Measurements from ENCODE around the gene PIGQ.

PIGQ gene

DNA sequence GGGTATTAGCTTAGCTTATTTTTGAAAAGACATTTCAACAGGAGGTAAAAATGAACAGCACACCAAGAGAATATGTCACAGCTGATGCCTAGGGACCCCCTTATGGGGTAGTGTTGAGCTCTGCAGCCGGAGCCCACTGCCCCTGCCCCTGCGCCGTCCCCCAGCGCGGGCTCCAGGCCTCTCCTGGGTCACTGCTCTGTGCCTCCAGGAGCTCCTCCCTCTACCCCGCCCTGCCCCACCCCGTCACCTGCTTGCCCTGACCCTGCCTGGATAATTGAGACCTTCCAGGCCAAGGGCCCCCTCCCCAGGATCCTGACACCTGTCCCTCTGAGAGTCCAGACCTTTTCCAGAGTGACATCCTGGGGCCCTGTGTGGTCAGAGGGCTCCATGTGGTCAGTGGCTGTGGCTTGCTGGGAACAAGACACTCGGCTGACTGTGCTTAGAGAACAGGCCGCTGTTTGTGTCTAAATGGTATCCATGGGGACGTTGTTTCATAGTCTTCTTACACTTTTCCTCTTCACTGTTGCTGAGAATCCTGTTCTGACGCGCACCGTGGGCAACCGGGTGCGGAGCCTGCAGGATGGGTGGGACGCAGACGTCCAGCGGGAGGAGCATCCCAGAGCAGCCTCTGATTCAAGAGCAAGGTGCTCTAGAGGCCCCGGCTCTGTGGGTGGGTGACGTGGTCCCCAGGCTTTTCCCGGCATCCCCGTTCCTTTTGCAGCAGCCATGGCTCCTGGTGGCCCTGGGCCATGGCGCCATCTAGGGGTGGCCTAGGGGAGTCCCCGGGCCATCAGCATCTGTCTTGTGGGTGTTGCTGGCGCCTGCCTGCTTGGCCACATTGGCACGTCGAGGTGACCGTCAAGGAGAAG lies 41.0 kb downstream of the PIGQ start:
- peak; percentile 60 to 69 for DNase-seq

DNA sequence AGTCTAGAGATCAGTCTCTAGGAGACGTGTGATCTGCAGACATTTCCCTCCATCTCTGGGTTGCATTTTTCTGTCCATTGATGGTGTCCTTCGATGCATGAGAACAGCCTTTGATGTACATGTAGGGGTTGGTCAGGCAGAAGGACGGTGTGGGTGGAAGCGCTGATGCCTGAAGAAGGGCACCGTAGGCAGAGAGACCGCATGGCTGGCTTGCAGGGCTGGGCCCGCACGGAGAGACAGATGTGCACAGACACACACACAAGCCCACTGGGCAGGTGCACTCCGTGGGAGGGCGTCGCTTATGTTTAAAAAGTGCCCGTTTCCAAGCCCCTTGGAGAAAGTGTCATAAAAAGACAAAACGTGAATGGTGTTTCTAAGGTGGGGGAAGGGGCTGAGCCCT lies 45.4 kb downstream of the PIGQ start:
- DNase-seq: no peak

- DNase-seq: no peak
These were observed 47.2 kb downstream of the PIGQ start for GRCh38 chr16:616733-617586.

GRCh38 chr16:617855-618254 lies 48.1 kb downstream of the PIGQ start:
- no peak for DNase-seq

DNA sequence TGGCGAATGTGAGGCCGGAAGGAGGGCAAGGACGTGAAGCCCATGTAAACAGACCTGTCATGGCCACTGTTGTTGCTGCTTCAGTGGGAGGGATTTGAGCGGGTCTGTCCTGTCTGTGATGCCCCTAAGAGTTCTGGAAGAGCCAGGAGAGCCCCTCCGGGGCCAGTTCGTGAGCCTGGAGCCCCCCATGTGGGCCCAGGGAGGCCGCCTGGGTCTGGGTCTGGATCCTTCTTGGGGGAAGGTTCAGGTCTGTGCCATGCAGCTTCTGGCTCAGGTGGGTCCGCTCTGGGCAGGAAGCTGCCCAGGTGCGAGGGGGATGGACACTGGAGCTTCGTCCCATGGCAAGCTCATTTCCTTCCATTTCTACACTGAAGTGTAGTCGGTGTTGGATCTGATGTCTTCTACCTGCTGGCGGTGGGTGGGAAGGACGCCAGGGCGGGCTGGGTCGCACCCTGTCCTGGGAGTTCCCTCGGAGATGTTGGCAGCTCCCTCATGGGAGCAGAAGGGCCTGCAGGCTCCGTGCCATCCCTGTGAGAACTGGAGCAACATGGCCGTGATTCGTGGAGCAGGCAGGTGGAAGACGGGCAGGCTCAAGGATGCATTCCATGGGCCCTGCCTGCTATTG lies 49.8 kb downstream of the PIGQ start:
- no peak for DNase-seq

DNA sequence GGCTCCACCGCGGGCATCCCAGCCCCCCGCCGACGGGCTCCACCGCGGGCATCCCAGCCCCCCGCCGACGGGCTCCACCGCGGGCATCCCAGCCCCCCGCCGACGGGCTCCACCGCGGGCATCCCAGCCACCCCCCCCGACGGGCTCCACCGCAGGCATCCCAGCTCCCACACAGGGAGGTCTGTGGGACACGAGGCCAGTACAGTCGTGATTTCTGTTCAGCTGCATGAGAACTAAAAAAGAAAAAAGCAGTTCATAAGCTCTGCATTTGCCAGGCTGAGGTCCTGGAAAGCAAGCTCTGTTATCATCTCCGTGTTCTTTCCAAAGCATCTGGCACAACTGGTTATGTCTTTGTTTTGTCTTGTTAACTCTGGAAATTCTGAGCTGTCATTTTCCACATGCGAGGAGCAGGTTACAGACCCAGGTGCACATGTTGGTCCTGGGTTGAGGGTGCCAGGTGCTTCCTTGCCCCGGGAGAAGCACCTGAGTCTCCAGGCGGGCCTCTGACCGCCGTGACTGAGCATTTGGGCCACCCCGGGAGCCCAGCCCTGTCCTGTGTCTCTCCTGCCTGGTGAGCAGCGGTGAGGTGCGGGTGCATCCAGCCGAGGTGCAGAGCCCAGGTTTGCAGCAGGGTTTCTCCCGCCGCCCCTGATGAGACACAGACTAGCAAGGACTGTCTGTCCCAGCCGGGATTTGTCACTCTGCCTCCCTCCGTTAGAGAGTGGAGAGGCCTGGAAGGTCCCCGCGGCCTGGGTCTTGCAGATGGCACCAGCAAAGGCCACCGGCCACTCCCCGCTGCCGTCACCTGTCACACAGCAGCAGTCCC lies 51.1 kb downstream of the PIGQ start:
- DNase-seq: no peak

- no peak for DNase-seq
These were observed 51.8 kb downstream of the PIGQ start for GRCh38 chr16:621526-622105.

- no peak for DNase-seq
These were observed 53.1 kb downstream of the PIGQ start for GRCh38 chr16:622920-623280.

- DNase-seq: no peak
These were observed 54.8 kb downstream of the PIGQ start for GRCh38 chr16:624526-625070.

GRCh38 chr16:625117-625976 lies 55.6 kb downstream of the PIGQ start:
- DNase-seq: no peak

- no peak for DNase-seq
These were observed 56.4 kb downstream of the PIGQ start for GRCh38 chr16:625977-626765.

DNA sequence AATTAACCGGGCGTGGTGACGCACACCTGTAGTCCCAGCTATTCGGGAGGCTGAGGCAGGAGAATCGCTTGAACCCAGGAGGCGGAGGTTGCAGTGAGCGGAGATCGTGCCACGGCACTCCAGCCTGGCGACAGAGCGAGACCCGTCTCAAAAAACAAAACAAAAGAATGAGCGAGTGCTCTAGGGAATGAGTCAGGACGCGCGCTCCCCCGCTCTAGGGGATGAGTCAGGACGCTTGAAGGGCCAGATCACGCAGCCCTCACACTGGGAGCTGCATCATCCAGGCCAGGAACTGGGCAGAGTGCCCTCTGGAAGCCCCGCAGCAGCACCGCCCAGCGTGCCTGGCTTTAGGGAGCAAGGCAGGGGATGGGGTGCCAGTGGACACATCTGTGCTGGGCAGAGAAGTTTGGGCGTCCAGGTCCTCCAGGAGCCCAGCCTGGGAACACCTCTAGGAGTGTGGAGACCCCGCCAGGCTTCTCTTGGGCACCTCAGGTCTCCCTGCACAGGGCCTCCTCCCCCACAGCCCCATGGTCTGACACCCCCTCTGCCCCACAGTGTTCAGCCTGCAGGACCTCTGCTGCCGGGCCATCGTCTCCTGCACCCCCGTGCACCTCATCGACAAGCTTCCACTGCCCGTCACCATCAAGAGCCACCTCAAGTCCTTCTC lies 57.2 kb downstream of the PIGQ start:
- DNase-seq: no peak

GRCh38 chr16:627454-628239 lies 57.9 kb downstream of the PIGQ start:
- no peak for DNase-seq

DNA sequence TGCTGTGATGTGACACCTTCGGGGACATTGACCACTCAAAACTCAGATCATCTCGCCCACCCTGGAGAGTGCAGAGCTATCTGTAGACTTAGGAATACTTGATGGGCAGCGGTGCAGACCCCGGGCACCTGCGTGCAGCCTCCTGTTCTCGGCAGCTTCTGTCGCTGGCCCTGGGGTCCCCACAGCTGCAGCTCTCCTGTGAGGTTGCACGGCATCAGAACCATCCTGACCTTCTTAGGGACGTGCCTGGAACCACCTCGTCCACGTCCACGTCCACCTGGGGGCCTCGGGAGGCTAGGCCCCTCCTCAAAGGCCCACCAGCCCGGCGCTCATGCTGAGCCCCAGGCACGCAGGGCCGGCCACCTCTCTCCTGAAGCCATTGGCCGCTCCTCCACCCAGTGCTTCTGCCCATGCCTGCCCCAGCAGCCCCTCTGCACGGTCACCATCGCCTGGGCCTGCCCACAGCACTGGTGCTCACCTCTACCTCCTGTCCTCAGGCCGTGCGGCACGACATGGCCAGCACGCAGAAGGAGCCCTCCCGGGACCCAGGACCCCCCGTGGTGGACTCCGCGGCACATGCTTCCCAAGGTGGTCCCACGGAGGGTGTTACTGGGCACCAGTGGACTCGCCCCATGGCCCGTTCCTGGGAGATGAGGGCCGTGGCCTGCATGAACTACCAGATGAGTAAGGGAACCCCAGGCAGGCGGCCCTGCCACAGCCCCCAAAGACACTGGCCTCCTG lies 58.7 kb downstream of the PIGQ start:
- no peak for DNase-seq

GRCh38 chr16:629185-629832 lies 59.5 kb downstream of the PIGQ start:
- no peak for DNase-seq

- DNase-seq: no peak
These were observed 60.1 kb downstream of the PIGQ start for GRCh38 chr16:629833-630248.

- DNase-seq: no peak
These were observed 60.6 kb downstream of the PIGQ start for GRCh38 chr16:630249-630814.

All from stimulated activated CD4-positive, alpha-beta T cell treated with anti-CD3 and anti-CD28 coated beads, Interleukin-2, amount 100 ng/mL, for 48 hours (primary cell).